ENCODE measurements around the gene CD300LG.
"Not testable (repeated sequence)": the region's sequence is repeated elsewhere in the genome, so short reads cannot be mapped to it uniquely, and the experiment has no call there.

CD300LG gene

DNA sequence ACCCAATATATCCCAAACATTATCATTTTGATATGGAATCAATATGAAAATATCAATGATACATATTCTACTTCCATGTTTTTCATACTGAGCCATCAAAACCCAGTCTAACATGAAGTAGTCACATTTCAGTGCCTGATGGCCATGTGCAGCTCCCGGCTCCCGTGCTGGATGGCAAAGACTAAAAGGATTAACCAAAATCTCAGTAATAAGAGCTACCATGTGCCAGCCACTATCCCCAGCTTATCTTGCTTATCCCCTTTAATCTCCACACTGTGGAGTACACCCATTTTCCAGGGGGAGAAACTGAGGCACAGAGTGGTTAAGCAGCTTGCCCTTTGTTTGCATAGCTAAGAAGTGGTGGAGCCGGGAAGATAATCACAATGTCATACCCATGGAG is 9.2 kb downstream of the CD300LG start:
- Histone ChIP-seq H3K36me3 (ENCODE audit: insufficient read depth, low read length) (no peaks in the 10 kb centered on the region), H3K4me3 (ENCODE audit: low read length) (no peak overlapping the region), H3K4me1 (ENCODE audit: control insufficient read depth, insufficient read depth, low read length) (no peaks in the 10 kb centered on the region), H3K9me3 (replicated peaks; ENCODE audit: low read length) (no peaks in the 10 kb centered on the region), H3K9ac (ENCODE audit: low read depth, low read length) (no peak overlapping the region), H3K4me2 (ENCODE audit: low read length) (no peak overlapping the region), H3K27me3 (ENCODE audit: control insufficient read depth, insufficient read depth, low read length) (peaks cover 89% of the 10 kb centered on the region)

DNA sequence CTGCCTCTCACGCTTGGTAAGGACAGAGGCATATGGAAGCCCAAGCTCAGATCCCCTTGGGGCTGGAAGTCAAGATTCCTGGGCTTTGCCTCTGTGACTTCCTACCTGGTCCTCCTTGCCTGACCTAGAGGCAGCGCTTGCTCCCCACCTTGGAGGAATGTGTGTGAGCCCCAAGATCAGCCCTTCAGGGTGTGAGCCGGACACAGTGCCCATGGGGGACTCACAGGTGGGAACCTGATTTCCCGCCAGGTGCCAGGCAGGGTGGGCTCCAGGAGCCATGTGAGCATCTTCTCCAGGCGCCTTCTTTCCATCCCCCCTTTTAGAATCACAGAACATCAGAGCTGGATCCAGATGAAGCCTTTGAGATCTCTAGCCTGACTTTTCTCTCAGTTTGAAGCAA is 10.2 kb downstream of the CD300LG start:
- peaks cover 88% of the 10 kb centered on the region for H3K27me3 ChIP-seq (ENCODE audit: control insufficient read depth, insufficient read depth, low read length)
- no peaks in the 10 kb centered on the region for H3K36me3 ChIP-seq (ENCODE audit: insufficient read depth, low read length)
- no peak overlapping the region for H3K4me3 ChIP-seq (ENCODE audit: low read length)
- H3K4me2 ChIP-seq (ENCODE audit: low read length), result no peak overlapping the region
- no peaks in the 10 kb centered on the region for H3K4me1 ChIP-seq (ENCODE audit: control insufficient read depth, insufficient read depth, low read length)
- no peaks in the 10 kb centered on the region for H3K9me3 ChIP-seq (replicated peaks; ENCODE audit: low read length)
- H3K9ac ChIP-seq (ENCODE audit: low read depth, low read length), result no peak overlapping the region

GRCh38 chr17:43857957-43858600 is 11.1 kb downstream of the CD300LG start:
- Histone ChIP-seq H3K36me3 (ENCODE audit: insufficient read depth, low read length) (no peaks in the 10 kb centered on the region), H3K4me3 (ENCODE audit: low read length) (no peak overlapping the region), H3K4me2 (ENCODE audit: low read length) (no peak overlapping the region), H3K4me1 (ENCODE audit: control insufficient read depth, insufficient read depth, low read length) (no peaks in the 10 kb centered on the region), H3K9ac (ENCODE audit: low read depth, low read length) (no peak overlapping the region), H3K27me3 (ENCODE audit: control insufficient read depth, insufficient read depth, low read length) (peaks cover 88% of the 10 kb centered on the region), H3K9me3 (replicated peaks; ENCODE audit: low read length) (no peaks in the 10 kb centered on the region)

DNA sequence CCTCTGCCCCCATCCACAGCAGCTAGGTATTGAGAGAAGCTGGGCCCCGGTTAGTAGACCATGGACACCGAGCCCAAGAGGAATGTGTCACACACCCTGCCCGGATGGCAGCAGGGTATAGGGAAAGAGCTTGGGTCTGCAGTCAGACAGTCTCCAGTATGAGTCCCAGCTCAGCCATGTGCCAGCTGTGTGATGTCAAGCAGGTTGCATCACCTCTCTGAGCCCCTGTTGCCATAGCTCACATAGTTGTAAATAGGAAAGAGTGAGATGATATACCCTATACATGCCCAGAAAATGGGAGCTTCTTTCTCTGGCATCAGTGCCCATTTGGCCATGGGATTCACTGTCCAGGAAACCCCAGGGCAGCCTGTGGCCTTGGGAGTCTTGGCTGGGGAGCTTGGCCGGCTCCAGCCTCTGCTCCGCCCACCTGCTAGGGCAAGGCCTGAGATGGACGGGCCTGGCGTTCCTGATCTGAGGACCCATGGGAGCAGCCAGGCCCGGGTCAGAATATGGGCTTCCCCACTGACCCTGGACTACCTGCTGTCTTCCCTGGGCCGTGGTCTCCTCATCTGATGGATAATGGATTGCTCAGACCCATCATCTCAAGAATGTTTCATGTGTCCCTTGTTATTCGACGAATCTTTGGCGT is 13.2 kb downstream of the CD300LG start:
- Histone ChIP-seq H3K4me3 (ENCODE audit: low read length) (no peak overlapping the region), H3K9me3 (replicated peaks; ENCODE audit: low read length) (no peaks in the 10 kb centered on the region), H3K36me3 (ENCODE audit: insufficient read depth, low read length) (no peaks in the 10 kb centered on the region), H3K4me2 (ENCODE audit: low read length) (no peak overlapping the region), H3K27me3 (ENCODE audit: control insufficient read depth, insufficient read depth, low read length) (peaks cover 86% of the 10 kb centered on the region), H3K4me1 (ENCODE audit: control insufficient read depth, insufficient read depth, low read length) (no peaks in the 10 kb centered on the region), H3K9ac (ENCODE audit: low read depth, low read length) (no peak overlapping the region)

DNA sequence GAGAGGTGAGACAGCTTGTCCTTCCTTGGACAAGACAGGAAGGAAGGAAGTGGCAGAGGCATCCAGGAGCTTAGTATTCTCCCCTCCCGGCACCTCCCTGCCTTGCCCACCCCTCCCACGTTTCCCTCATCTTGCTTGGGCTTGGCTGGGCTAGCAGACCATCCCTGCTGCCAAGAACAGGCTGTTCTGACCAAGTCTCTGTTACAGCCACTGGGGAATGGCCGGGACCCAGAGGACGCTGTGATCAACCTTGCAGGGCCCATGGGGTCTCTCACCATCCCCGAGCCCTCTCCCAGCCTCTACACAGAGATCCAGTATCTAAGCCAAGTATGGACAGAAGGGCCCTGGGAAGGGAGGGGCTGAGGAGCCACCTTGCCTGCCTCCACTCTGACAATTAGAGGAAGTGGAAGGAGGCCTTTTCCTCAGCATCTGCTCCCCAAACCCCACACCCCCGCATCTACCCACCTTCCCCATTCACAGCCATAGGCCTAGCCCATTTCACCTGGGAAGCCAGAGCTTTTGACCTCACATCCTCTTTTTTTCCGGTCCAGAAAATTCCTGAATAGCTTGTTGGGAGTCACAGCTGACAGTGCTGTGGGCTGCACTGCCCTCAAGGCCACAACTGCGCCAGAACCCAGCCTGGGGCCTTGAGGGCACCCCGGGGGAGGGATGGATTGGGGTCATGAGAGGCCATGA is 14.1 kb downstream of the CD300LG start:
- Histone ChIP-seq H3K27me3 (ENCODE audit: control insufficient read depth, insufficient read depth, low read length) (peaks cover 86% of the 10 kb centered on the region), H3K36me3 (ENCODE audit: insufficient read depth, low read length) (no peaks in the 10 kb centered on the region), H3K9ac (ENCODE audit: low read depth, low read length) (no peak overlapping the region), H3K4me3 (ENCODE audit: low read length) (no peak overlapping the region), H3K4me1 (ENCODE audit: control insufficient read depth, insufficient read depth, low read length) (no peaks in the 10 kb centered on the region), H3K4me2 (ENCODE audit: low read length) (no peak overlapping the region), H3K9me3 (replicated peaks; ENCODE audit: low read length) (no peaks in the 10 kb centered on the region)

GRCh38 chr17:43861960-43862359 is 15.0 kb downstream of the CD300LG start:
- no peaks in the 10 kb centered on the region for H3K4me1 ChIP-seq (ENCODE audit: control insufficient read depth, insufficient read depth, low read length)
- no peaks in the 10 kb centered on the region for H3K36me3 ChIP-seq (ENCODE audit: insufficient read depth, low read length)
- H3K4me3 ChIP-seq (ENCODE audit: low read length), result no peak overlapping the region
- no peaks in the 10 kb centered on the region for H3K9me3 ChIP-seq (replicated peaks; ENCODE audit: low read length)
- no peak overlapping the region for H3K9ac ChIP-seq (ENCODE audit: low read depth, low read length)
- no peak overlapping the region for H3K4me2 ChIP-seq (ENCODE audit: low read length)
- H3K27me3 ChIP-seq (ENCODE audit: control insufficient read depth, insufficient read depth, low read length), result peaks cover 84% of the 10 kb centered on the region

GRCh38 chr17:43864161-43864984 is 17.4 kb downstream of the CD300LG start:
- H3K4me3 ChIP-seq (ENCODE audit: low read length), result no peak overlapping the region
- no peaks in the 10 kb centered on the region for H3K4me1 ChIP-seq (ENCODE audit: control insufficient read depth, insufficient read depth, low read length)
- H3K36me3 ChIP-seq (ENCODE audit: insufficient read depth, low read length), result no peaks in the 10 kb centered on the region
- H3K4me2 ChIP-seq (ENCODE audit: low read length), result no peak overlapping the region
- peaks cover 80% of the 10 kb centered on the region for H3K27me3 ChIP-seq (ENCODE audit: control insufficient read depth, insufficient read depth, low read length)
- H3K9ac ChIP-seq (ENCODE audit: low read depth, low read length), result no peak overlapping the region
- no peaks in the 10 kb centered on the region for H3K9me3 ChIP-seq (replicated peaks; ENCODE audit: low read length)

- Histone ChIP-seq H3K4me3 (ENCODE audit: low read length) (no peak overlapping the region), H3K4me2 (ENCODE audit: low read length) (no peak overlapping the region), H3K36me3 (ENCODE audit: insufficient read depth, low read length) (no peaks in the 10 kb centered on the region), H3K27me3 (ENCODE audit: control insufficient read depth, insufficient read depth, low read length) (peaks cover 77% of the 10 kb centered on the region), H3K9ac (ENCODE audit: low read depth, low read length) (no peak overlapping the region), H3K9me3 (replicated peaks; ENCODE audit: low read length) (no peaks in the 10 kb centered on the region), H3K4me1 (ENCODE audit: control insufficient read depth, insufficient read depth, low read length) (no peaks in the 10 kb centered on the region)
Measured at GRCh38 chr17:43868226-43868994, 21.4 kb downstream of the CD300LG start.

DNA sequence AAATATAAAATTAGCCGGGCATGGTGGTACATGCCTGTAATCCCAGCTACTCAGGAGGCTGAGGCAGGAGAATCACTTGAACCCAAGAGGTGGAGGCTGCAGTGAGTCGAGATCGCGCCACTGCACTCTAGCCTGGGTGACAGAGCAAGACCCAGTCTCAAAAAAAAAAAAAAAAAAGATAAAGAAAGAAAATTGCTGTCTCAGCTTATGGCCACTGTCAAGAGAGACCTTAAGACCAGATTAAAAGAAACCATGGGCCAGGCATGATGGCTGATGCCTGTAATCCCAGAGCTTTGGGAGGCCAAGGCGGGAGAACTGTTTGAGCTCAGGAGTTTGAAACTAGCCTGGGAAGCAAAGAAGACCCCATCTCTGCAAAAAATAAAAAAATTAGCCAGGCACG is 22.1 kb downstream of the CD300LG start:
- H3K4me3 ChIP-seq (ENCODE audit: low read length); H3K36me3 ChIP-seq (ENCODE audit: insufficient read depth, low read length); H3K9ac ChIP-seq (ENCODE audit: low read depth, low read length); H3K9me3 ChIP-seq (replicated peaks; ENCODE audit: low read length); H3K4me1 ChIP-seq (ENCODE audit: control insufficient read depth, insufficient read depth, low read length); H3K4me2 ChIP-seq (ENCODE audit: low read length): not testable (repeated sequence)
- peaks cover 77% of the 10 kb centered on the region for H3K27me3 ChIP-seq (ENCODE audit: control insufficient read depth, insufficient read depth, low read length)

DNA sequence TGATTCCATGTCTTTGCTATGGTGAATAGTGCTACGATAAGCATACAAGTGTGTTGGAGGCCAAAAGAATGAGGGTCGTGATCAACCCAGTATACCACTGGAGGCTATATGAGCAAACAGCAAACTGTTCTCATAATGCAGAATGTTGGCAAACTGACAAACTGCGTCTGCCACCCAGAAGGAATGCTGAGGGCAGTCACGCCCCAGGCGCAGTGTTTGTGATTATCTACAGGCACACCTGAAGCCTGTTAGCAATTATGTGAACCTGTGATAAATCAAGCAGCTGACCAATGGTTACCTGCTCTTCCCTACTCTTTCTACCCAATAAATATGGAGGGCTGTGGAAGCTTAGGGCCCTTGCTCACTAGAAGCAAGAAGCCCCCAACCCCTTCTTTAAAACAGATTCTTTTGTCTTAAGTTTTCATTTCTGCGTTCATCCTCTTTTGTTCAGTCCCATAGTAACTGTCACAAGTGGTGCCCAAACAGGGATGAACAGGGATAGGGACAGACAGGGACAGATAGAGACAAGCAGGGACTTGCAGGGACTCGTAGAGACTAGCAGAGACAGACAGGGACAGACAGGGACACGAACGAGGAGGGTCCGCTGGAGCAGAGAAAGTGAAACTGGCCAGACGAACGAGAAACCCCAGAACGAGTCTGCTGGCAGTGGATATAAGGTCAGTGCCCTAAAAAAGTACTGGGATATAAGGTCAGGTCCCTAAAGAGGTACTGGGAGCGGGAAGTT is 25.1 kb downstream of the CD300LG start:
- Histone ChIP-seq H3K9me3 (replicated peaks; ENCODE audit: low read length) (no peaks in the 10 kb centered on the region), H3K4me3 (ENCODE audit: low read length) (no peak overlapping the region), H3K9ac (ENCODE audit: low read depth, low read length) (no peak overlapping the region)

More for the DNA sequence above, 25.1 kb downstream of the CD300LG start:
- Histone ChIP-seq H3K4me1 (ENCODE audit: control insufficient read depth, insufficient read depth, low read length) (no peaks in the 10 kb centered on the region), H3K27me3 (ENCODE audit: control insufficient read depth, insufficient read depth, low read length) (peaks cover 69% of the 10 kb centered on the region), H3K4me2 (ENCODE audit: low read length) (no peak overlapping the region), H3K36me3 (ENCODE audit: insufficient read depth, low read length) (no peaks in the 10 kb centered on the region)
